ENCODE measurements around the gene VWCE.

The VWCE gene

GRCh38 chr11:61328351-61328750, 33.2 kb upstream of the VWCE start:
- DNase-seq (ENCODE audit: low read depth in 2 of 2, low spot score in 1 of 2) = no peak

- no peak for DNase-seq (ENCODE audit: low read depth in 2 of 2, low spot score in 1 of 2)
Observed at GRCh38 chr11:61327669-61328071, 32.6 kb upstream of the VWCE start.

GRCh38 chr11:61325649-61326414, 30.7 kb upstream of the VWCE start:
- DNase-seq (ENCODE audit: low read depth in 2 of 2, low spot score in 1 of 2) = no peak

- no peak for DNase-seq (ENCODE audit: low read depth in 2 of 2, low spot score in 1 of 2)
Observed at GRCh38 chr11:61315260-61315659, 20.1 kb upstream of the VWCE start.

- DNase-seq (ENCODE audit: low read depth in 2 of 2, low spot score in 1 of 2) = no peak
Observed at GRCh38 chr11:61310749-61311148, 15.6 kb upstream of the VWCE start.

- no peak for DNase-seq (ENCODE audit: low read depth in 2 of 2, low spot score in 1 of 2)
Observed at GRCh38 chr11:61309739-61310138, 14.6 kb upstream of the VWCE start.

- DNase-seq (ENCODE audit: low read depth in 2 of 2, low spot score in 1 of 2) = no peak
Observed at GRCh38 chr11:61309141-61309540, 14.0 kb upstream of the VWCE start.

GRCh38 chr11:61307354-61307753, 12.2 kb upstream of the VWCE start:
- DNase-seq (ENCODE audit: low read depth in 2 of 2, low spot score in 1 of 2) = no peak

- DNase-seq (ENCODE audit: low read depth in 2 of 2, low spot score in 1 of 2) = no peak
Observed at GRCh38 chr11:61306221-61306620, 11.1 kb upstream of the VWCE start.

- no peak for DNase-seq (ENCODE audit: low read depth in 2 of 2, low spot score in 1 of 2)
Observed at GRCh38 chr11:61305417-61305816, 10.3 kb upstream of the VWCE start.

- DNase-seq (ENCODE audit: low read depth in 2 of 2, low spot score in 1 of 2) = no peak
Observed at GRCh38 chr11:61303725-61304124, 8.6 kb upstream of the VWCE start.

- no peak for DNase-seq (ENCODE audit: low read depth in 2 of 2, low spot score in 1 of 2)
Observed at GRCh38 chr11:61302550-61302949, 7.4 kb upstream of the VWCE start.

GRCh38 chr11:61298663-61299244, 3.6 kb upstream of the VWCE start:
- no peak for DNase-seq (ENCODE audit: low read depth in 2 of 2, low spot score in 1 of 2)

- DNase-seq (ENCODE audit: low read depth in 2 of 2, low spot score in 1 of 2) = no peak
Observed at GRCh38 chr11:61297746-61298145, 2.6 kb upstream of the VWCE start.

GRCh38 chr11:61297341-61297740, 2.2 kb upstream of the VWCE start:
- no peak for DNase-seq (ENCODE audit: low read depth in 2 of 2, low spot score in 1 of 2)

GRCh38 chr11:61295596-61295926, 445 bp upstream of the VWCE start:
- DNase-seq (ENCODE audit: low read depth in 2 of 2, low spot score in 1 of 2) = no peak

GRCh38 chr11:61293867-61294716, 1.0 kb downstream of the VWCE start:
- peak; percentile 19 to 44 for DNase-seq (ENCODE audit: low read depth in 2 of 2, low spot score in 1 of 2)

GRCh38 chr11:61292356-61292755, 2.8 kb downstream of the VWCE start:
- DNase-seq (ENCODE audit: low read depth in 2 of 2, low spot score in 1 of 2) = no peak

GRCh38 chr11:61290905-61291690, 4.0 kb downstream of the VWCE start:
- no peak for DNase-seq (ENCODE audit: low read depth in 2 of 2, low spot score in 1 of 2)

GRCh38 chr11:61287338-61287977, 7.7 kb downstream of the VWCE start:
- no peak for DNase-seq (ENCODE audit: low read depth in 2 of 2, low spot score in 1 of 2)

GRCh38 chr11:61283613-61284012, 11.5 kb downstream of the VWCE start:
- DNase-seq (ENCODE audit: low read depth in 2 of 2, low spot score in 1 of 2) = no peak

All from stimulated activated CD8-positive, alpha-beta memory T cell treated with anti-CD3 and anti-CD28 coated beads, Interleukin-4, amount 100 ng/mL, for 4 hours (primary cell).